Activated CD8-positive, alpha-beta memory T cell treated with anti-CD3 and anti-CD28 coated beads, Interleukin-2, amount 50 U/mL, for 1 hour (primary cell): ENCODE measurements around the gene PKP4.
"Not testable (repeated sequence)": the region's sequence is repeated elsewhere in the genome, so short reads cannot be mapped to it uniquely, and the experiment has no call there.

ENCODE experiments used
- DNase-seq: peaks from one replicate; pipeline ENCODE4 v3.0.0-alpha.2; 2020; ENCODE audit errors: extremely low read depth

The PKP4 gene

DNA sequence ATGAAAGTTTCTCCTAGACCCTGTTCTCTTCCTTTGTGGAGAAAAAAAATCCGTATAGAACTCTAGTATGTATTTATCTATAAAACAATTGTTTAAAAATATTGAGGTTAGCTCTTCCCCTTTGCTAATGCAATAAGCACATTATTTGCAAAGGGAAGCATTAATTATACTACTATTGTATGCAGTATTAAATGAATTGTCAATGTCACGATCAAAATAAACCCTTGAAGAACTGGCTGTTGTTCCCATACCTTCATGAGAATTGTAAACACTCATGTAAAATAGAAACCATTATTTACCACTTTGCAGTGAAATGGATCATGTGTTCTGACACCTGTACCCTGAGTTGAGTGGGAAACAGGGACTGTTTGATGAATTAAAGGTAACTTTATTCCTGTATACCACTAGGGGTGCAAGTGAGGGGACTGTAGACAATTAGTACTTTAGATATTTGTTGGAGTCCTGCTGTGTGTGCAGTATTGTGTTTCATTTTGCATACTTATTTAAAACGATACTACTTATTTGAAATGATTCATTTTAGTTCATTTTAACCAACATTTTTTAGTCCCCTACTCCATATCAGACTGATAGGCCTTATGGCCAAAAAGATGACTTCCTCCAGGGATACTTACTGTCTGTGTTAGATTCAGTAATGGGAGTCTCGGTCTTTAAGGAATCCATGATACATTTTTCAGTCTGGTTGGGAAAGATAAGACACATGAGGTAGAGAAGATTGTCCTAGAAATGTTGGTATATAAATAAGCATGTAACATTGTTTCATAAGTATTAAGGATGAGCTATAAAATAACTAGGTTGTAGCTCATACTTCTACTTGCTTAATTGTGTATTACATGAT lies 7.9 kb downstream of the PKP4 start:
- no peak for DNase-seq

DNA sequence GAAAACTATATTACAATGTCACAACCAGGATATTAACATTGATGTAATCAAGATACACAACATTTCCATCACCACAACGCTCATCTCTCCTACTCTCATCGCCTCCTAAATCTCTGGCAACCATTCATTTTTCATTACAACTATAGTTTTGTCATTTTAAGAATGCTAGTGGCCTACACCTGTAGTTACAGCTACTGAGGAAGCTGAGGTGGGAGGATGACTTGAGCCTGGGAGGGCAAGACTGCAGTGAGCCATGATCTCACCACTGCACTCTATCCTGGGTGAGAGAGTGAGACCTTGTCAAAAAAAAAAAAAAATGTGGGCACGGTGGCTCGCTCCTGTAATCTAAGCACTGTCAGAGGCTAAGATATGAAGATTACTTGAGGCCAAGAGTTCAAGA lies 10.5 kb downstream of the PKP4 start:
- no peak for DNase-seq

DNA sequence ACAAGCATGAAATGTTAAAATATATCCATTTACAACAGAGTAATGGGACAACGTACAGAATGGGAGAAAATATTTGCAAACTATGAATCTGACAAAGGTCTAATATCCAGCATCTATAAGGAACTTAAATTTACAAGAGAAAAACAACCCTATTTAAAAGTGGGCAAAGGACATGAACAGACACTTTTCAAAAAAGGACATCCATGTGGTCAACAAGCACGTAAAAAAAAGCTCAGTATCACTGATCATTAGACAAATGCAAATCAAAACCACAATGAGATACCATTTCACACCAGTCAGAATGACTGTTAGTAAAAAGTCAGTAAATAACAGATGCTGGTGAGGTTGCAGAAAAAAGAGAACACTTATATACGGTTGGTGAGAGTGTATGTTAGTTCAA lies 16.1 kb downstream of the PKP4 start:
- DNase-seq: not testable (repeated sequence)

DNA sequence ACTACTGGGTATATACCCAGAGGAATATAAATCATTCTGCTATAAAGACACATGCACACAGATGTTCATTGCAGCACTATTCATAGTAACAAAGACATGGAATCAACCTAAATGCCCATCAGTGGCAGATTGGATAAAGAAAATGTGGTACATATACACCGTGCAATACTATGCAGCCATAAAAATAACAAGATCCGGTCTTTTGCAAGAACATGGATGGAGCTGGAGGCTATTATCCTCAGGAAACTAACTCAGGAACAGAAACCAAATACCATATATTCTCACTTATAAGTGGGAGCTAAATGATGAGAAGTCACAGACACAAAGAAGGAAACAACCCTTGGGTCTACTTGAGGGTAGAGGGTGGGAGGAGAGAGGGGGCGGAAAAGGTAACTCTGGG lies 16.5 kb downstream of the PKP4 start:
- not testable (repeated sequence) for DNase-seq

DNA sequence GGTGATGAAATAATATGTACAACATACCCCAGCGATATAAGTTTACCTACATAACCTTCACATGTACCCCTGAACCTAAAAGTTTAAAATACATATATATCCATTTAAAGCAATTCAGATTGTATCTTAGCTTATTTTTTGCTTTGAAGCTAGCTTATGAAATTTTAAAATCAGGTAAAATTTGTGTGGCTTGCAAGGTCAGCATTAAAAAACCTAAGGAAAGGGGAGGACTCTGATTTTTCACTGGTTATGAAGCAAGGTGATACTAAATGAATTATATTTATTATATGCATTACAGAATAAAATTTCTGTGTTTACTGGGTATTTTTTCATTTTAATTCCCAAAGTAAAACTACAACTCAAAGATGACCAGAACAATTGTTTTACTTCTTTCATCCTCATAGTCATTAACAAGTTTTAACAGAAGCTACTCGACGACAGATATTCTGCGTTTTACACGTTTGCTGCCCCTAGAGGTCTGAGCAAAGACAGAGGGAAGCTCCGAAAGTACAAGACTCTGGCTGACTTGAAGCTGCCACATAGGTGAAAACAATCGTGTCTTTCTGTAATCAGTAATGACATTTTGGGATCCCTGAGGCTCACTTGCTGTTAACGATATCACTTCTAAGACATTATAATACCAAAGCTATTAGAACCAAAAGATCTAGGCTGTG lies 17.1 kb downstream of the PKP4 start:
- DNase-seq: no peak

DNA sequence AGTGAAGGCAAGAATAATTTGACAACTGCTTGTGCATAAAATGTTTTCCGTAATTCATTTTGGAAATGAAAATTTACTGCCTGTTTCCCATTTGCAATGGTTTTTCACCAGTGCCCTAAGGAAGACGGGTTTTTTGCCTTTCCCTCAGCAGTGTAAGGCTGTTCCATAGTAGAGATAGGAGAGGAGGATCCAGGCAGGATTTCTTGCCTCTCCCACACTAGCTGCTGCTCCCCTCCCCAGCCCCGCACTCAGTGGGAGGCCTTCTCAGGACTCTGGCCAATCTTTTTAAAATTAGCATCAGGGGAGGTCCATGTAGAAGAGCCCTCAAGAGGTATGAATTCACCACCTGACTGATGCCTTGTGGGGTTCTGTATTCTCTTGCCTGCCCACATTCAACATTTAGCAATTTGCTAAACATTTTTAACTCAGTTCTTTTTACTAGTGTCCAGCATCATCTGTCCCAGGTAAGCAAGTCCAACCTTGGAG lies 17.8 kb downstream of the PKP4 start:
- DNase-seq: not testable (repeated sequence)

DNA sequence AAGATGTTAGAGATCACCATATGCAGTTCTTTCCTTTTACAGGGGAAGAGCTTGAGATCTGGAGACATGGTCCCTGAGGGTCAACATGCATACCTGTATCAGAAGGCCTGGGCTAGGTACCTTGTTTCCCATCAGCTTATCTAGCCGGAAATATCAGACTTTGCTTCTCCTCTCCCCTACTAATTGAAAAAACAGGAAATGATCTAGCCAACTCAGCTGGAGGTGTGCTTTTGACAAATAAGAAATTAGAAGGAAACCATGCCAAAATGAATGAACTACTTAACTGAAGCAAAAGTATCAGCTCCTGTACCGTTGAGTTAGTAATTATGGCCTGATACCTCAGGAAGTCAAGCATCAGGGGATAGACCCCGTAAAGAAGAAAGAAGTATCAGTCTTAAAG lies 20.4 kb downstream of the PKP4 start:
- DNase-seq: no peak

DNA sequence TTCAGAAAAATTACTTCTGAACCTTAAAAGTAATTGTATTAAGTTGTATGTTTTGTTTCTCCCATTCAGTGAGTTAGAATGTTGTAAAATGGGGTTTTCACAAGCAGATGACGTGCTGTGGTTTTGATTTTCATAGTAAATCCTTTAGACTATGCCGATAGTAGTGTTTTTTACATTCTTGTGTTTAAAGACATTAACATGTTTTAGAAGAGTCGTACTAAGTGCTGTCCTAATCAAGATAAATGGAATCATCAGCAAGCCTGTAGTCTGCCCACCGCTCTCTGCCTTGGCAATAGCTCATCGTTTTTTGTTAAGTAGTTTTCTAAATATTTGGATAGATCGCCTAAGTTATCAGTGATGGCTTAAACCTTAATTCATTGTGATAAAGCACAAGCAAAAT lies 21.5 kb downstream of the PKP4 start:
- DNase-seq: no peak

DNA sequence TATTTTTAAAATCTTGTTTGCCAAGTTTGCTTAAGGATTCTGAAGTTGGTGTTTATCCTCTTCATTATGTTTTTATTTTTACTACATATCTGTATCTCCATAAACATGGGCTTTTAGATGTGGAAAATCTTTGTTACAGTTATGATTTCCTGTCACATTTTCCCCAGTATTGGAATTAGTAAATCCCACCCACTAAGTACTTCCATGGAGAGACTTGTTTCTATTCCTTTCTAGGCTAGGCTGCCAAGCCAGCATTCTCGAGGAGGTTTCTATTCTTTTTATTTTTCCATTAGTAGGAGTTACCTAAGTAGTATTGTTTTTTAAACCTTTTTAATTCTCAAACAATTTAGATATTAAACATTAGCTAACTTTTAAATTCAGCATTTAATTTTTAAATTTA lies 22.1 kb downstream of the PKP4 start:
- DNase-seq: no peak

DNA sequence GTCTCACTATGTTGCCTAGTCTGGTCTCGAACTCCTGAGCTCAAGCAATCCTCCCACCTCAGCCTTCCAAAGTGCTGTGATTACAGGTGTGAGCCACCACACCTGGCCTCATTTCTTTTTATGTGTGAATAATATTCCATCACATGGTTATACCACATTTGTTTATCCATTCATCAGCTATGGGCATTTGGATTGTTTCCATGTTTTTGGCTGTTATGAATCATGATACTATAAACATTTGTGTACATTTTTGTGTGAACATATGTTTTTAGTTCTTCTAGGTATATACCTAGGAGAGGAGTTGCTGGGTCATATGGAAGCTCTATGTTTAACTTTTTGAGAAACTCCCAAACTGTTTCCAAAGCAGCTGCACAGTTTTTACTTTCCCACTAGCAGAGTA lies 24.4 kb downstream of the PKP4 start:
- no peak for DNase-seq

DNA sequence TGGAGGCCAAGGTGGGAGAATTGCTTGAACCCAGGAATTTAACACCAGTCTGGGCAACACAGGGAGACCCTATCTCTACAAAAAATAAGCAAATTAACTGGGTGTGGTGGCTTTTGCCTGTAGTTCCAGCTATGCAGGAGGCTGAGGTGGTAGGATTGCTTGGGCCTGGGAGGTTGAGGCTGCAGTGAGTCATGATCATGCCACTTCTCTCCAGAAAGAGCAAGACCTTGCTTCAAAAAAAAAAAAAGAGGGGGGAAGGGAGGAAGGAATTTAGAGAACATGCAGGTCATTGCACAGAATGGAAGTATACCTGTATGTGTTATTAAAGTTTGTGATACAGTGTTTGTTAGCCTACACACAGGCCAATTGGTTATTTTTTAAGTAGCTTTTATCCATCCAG lies 25.8 kb downstream of the PKP4 start:
- DNase-seq: no peak

DNA sequence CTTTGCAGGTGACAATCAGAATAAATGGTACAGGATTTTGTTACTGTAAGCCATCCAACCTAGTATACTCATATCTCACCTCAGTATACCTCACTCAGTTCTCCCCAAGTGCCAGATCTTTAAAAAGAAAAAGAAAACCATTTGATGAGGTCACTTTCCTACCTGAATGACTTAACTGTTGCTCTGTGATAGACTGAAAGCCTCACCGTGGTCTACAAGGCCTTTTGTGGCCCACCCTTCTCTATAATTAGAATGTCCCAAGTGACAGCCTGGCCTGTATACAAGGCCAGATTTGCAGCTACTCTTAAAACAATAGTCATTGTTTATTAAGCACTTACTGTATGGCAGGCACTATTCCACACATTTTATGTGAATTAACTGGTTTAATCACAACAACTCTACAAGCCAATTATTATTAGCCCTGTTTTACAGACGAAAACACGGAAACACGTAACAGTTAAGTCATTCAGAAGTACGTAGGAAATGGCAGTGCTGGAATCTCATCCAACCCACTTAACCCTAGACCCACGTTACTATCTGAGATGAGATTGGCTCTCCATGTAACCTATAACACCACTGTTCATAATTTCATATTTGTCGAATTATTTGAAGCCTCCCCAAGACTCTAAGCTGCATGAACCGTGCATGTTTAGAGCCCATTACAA lies 28.3 kb downstream of the PKP4 start:
- DNase-seq: no peak

DNA sequence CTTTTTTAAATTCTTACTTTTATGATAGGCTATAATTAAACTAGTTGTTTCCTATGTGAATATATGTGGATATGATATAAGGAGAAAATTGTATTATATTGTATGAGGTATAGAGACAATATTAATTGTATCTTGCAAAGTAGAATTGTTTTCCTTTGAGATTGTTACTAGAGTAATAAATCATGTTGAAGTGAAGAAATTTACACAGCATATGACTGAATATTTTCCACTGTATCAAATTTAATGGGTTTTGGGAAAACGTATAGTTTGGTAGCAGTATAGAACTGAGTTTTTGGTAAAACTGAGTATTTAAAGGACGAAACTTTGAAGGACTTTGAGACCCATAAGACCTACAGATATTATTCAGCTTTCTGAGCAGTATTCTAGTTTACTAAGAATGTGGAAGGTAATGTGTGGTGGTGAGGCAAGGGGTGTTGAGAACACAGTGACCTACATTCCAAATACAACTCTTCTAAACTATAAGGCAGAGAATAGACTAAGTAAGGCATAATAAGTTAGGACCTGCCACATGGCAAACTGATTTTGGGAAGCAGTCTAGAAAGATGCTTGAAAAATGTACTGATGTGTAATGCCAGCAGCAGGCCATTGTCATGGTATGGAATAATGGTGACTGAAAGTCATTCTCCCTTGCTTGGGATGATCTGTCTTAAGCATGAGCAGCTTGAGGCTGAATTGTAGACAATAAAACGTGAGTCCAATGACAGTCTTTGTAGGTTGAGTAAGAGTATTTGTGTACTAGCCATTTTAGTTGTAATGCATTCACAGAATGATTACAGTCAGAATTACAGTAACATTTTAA lies 29.6 kb downstream of the PKP4 start:
- no peak for DNase-seq

DNA sequence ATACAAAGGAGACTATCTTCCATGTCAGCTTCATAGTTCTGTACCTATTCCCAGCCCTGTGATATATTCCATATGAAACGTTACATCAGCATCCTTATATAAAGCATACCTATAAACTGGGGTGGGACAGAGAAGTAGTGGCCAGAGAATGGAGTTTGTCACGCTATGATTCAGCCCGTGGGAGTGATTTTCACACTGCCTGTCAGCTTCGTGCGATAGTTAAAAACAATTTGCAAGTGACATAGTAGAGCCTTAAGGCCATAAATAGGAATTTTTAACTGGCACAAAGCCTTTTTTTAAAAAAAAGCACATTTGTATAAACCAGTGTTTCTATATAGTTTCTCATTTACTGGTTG lies 30.2 kb downstream of the PKP4 start:
- no peak for DNase-seq

DNA sequence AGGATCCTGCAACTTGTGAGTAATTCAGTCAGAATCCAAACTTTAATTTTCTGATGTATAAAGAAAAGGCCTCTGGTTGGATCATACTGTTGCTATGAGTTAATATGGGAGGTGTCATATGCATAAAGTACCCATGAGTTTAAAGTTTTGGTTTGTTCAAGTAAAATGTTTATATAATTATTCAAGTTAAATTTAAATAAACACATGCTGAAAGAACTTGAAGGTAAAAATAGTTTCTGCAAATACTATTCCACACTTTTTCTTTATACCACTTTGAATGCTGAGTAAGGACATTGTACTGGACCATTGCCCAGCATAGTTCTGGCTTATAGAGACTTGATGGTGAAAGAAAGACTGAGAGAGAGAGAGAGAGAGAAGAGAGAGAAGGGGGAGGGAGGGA lies 30.7 kb downstream of the PKP4 start:
- no peak for DNase-seq

DNA sequence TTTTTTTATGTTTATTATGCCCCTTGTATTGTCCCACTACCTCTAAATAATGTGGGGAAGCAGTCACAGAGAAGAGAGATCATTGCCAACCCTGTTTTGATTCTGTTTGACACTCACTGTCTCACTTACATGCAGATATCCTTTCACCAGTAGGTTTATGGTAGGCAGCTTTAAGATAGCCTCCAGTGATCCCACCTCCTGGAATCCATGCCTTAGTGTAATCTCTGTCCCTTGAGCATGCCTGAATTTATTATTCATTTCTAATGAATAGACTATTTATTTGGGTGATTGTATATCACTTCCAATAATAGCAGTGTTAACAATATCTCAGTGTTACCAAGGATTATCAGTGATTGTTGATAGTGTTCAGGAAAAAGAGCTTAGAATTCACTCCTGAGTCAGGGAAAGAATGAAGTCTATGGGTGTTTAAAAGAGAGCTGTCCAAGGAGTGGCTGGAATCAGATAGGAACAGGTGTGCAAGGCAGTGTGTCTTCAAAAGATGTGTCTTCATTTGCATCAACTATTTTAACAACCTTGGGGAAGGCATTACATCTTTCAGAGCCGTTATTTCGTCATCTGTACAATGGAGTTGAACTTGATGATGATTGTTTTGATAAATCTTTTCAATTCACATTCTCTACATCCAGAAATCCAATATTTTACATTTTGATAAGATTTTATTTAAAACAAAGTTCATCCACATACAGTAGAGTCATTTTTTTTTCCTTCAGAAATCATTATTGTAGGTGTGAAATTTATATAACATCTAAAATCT lies 31.9 kb downstream of the PKP4 start:
- DNase-seq: no peak

DNA sequence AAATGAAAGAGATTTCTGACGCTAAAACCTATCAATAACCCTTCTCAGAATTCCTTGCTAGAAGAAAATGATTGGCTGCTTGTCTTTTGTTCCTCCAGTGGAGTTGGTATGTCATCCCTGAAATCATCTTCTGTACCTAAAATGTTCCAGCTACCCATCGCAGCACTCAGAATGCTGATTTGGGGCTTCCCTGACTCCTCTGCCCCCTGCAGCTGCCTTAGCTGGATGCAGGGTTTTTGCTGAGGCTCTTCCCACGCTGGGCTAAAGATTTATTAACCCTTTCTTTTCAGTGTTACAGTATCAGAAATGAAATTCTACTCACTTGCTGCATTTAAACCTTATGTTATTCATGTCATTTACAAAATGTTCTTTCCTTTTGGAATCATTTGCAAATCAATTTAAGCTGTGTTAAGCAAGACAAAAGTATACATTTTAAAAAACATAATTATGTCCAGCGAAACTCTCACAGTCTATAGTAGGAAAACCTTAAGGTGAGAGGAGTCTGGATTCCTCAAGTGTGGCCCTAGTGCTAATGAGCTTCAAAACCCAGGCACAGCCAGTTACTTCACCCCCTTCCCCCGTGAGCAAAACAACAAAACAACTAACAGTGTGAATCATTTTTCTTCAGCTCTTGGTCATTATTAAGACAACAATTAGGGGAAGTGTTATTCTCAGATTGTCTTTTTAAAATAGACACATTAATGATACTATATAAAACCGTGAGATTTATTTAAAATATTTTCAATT lies 32.8 kb downstream of the PKP4 start:
- DNase-seq: no peak

DNA sequence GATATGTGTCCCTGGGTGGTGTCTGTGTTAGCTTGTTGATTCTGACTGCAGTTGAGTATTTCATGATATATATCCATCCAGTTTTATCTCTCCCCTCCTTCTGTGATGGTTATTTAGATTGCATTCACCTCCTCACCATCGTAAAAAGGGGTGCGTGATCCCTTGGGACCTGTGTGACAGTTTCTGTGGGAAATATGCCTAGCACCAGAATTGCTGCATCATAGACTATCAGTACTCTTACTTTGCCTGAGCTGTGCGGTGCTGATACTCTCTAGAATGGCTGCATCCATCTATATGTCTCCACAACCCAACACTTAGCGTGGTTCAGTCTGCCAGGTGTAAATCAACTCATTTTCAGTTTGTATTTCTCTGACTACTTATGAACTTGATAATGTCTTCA lies 34.3 kb downstream of the PKP4 start:
- no peak for DNase-seq

DNA sequence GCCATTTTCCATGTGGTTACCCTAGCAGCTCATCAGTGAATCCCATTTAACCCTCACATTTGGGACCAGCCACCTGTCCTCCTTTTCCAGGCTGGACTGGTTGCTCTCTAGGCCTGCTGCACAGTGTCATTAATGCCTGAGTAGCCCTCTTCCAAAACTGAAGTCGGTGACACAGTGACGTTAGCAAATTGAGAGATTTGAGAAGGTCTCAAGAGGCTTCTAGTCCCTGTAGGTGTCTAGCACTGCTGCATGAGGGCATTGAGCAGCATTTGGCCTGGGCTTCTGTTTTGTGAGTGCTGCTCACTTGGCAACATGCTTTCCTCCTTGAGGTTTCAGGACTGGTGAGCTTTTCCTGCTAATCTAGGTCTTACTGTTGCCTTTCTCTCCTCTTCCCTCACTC lies 36.7 kb downstream of the PKP4 start:
- DNase-seq: no peak

DNA sequence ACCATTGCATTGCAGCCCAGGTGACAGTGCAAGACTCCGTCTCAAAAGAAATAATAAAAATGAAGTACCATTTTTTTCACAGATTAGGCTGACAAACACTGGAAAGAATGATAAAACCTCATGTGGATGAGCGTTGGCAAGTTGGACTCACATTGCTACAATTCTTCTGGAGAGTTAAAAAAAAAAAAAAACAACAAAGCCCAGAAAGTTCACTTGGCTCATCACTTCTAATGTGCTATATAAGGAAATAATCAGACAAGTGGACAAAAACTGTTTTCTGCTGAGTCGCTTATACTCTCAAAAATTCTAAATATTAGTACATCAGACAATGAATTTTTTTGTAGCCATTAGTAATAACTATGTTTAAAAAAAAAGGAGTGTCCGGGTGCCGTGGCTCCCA lies 38.4 kb downstream of the PKP4 start:
- DNase-seq: no peak

DNA sequence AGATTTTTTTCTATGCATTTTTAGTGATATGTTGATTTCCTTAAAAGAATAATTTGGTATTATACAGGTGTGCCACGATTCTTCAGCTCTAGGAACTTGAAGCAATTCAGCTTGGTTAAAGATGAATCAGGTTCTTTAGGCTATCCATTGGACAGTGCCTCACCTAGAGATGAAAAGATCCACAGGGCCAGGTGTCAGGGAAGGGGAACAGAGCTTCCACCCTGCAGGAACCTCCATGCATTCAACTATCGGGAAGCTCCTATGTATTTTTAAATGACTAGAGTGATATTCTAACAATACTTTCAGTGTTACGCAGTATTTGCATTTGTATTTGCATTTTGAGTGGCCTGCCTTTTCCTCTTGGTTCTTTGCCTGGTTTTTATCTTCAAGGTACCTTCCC lies 40.2 kb downstream of the PKP4 start:
- no peak for DNase-seq
